Vagina (tissue), 2 donors: ENCODE measurements around the gene VEZT.

Experiments
- CTCF ChIP-seq, 3 experiments: fragments of 450-650 bp in 2 of 3; fragments of 200-600 bp in 1 of 3; sonication (generic) in 1 of 3; IDR thresholded peaks; one replicate each; pipeline ENCODE4 v1.5.1; 2017 to 2019; ENCODE audit warnings: antibody characterized with exemption in 3 of 3, mild to moderate bottlenecking in 2 of 3, moderate library complexity in 2 of 3
- POLR2AphosphoS5 ChIP-seq, 2 donors: sonication (generic); formaldehyde crosslinking; IDR thresholded peaks; one replicate each; pipeline ENCODE4 v1.9.0; 2017; ENCODE audit warnings: antibody characterized with exemption in 2 of 2, mild to moderate bottlenecking in 2 of 2, low read depth in 1 of 2; ENCODE audit not compliant: insufficient read depth in 1 of 2

- TF ChIP-seq CTCF (IDR thresholded peaks at IDR 0.05) (no peak), POLR2AphosphoS5 (IDR thresholded peaks at IDR 0.05; ENCODE audit: insufficient read depth in 1 of 2, low read depth in 1 of 2) (no peak)
Observed at GRCh38 chr12:95177201-95177768, 40.3 kb upstream of the VEZT start.
